NCI-H82 treated with DMSO at 0.1 percent for 48 hours (cell line): ENCODE results near the gene DAPK3.
"Not testable (repeated sequence)": the region's sequence is repeated elsewhere in the genome, so short reads cannot be mapped to it uniquely, and the experiment has no call there.

ENCODE experiments used
- DNase-seq: peaks from one replicate; lab custom pipeline; 2025; ENCODE audit not compliant: unreplicated experiment; lab: John Stamatoyannopoulos, UW

DAPK3 gene

DNA sequence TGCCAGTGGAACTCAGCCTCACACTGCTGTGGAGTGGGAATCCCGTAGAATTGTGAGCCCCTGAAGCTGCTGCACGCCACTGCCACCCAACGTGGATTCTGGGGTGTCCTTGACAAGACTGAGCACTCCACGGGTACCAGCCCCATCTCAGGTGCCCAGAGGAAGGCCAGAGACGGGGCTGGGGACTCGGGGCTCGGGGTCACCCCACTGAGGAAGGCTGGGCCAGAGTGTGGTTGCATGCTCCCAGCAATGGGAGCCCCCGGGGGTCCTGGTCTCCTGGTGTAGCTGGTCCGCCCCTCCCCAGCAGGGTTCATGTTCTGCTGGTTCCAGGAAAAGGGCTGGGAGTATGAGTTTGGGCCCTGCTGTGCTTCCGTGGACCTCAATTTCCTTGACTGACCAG lies 15.2 kb downstream of the DAPK3 start:
- no peak for DNase-seq

DNA sequence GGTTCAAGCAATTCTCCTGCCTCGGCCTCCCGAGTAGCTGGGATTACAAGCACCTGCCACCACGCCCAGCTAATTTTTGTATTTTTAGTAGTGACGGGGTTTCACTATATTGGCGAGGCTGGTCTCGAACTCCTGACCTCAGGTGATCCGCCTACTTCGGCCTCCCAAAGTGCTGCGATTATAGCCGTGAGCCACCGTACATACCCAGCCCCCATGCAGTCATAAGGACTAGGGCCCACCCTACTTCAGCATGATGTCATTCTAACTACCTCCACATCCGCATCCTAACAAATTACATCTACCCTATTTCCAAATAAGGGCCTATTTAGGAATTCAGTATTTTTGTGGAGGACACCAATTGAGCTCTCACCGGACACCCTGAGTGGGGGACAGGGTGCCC lies 15.6 kb downstream of the DAPK3 start:
- not testable (repeated sequence) for DNase-seq

DNA sequence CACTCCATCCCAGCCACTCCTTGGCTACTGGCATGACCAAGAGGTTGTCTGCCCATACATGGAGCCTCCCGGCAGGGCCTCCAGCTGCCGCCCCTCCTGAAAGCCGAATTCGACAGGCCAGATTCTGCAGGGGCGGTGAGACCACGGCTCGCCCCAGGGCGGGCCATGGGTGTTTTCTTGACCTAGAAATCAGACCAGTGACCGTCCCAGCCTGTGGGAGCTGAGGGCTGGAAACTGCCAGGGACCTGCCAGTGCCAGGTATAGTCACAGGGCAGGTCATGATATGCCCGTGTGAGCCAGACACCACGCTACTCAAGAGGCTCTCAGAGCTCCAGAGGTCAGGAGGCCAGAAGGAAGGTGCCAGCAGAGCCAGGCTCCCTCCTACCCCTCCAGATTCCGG lies 16.8 kb downstream of the DAPK3 start:
- no peak for DNase-seq

DNA sequence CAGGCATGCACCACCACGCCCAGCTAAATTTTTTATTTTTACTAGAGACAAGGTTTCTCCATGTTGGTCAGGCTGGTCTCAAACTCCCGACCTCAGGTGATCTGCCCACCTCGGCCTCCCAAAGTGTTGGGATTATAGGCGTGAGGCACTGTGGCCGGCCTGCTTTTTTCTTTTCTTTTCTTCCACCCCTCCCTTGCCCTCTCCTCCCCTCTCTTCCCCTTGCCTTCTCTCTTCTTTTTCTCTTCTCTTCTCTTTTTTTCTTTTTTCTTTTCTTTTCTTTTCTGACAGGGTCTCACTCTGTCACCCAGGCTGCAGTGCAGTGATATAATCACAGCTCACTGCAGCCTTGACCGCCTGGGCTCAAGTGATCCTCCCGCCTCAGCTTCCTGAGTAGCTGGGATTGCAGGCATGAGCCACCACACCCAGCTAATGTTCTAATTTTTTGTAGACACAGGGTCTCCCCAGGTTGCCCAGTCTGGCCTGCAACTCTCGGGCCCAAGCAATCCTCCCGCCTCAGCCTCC lies 18.1 kb downstream of the DAPK3 start:
- DNase-seq, result not testable (repeated sequence)

DNA sequence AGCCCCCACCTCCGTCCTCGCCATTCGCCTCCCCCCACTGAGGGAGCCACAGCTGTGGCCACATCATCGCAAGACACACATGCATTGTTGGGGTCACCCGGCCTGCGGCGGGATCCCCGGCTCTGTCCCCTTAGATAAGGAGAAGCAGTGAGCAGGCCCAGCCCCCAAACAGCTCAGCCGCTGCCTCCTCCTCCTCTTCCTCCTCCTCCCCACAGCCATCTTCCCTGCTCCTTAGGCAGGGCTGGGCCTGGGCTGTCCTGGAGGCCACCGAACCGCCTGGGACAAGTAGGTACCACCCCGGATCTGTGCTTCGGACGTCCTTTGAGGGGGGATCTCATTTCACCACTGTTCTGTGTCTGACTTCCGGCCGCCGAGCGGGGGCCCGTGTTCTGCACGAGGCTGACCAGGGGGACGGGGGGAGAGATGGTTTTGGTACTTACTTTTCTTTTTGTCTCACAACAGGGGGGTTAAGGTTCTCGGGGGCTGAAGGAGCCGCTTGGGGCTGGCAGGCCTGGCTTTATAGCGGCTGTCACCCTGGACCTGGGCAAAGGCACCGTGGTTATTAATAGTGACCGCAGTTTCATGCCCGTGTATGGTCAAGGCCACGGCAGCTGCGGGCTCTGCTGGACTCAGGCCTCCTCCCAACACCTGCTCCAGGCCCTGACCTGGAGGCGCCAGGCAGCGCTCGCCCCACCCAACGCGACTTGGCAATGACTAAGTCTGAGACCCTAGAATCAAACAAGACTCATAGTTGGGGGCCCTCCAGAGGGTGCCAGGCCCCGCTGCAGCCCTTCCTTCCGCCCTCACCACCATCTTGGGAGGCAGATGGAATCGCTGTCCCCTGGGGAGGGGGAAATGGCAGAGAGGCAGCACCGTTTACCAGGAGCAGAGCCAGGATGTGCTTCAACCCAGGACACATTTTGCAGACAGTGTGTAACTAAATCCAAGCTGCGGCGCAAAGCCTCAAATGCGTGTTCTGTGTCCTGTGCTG lies 19.7 kb downstream of the DAPK3 start:
- no peak for DNase-seq

DNA sequence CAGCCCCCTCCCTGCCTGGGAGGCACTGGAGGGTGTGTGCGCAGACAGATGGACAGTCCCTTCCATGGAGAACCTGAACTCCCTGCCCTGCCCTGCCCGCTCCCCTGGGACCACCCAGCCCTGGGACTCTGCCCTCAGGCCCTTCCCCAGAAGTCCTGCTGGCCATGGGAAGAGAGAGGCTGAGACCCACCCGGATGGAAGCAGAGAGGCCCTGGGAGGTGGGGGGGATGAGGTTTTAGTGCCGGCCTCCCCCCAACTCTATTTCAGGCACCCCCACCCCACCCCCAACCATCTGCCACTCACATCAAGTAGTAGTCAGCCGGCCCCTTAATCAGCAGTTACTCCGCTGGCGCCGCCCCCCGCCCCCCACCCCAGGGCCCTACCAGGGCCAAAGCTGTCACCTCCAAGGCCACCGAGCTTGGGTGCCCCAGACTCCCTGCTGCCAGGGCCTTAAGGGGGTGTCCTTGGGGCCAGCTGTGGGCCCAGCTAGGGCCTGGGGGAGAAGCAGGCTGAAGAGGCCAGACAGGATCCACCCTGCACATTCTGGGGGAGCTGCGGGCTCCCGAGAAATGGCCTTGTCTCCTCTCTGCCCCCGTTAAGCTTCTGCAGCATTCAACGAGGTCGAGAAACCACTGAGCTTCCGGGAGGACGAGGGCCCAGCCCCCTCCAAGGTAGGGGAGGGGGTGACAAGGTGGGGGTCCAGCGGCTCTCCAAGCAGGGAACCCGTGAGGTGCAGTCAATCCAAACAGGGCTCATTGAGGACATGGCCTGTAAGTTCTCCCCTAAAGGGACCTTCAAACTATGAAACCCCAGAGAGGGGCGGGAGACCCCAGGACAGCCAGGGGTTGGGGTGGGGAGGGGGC lies 20.7 kb downstream of the DAPK3 start:
- DNase-seq, result no peak

DNA sequence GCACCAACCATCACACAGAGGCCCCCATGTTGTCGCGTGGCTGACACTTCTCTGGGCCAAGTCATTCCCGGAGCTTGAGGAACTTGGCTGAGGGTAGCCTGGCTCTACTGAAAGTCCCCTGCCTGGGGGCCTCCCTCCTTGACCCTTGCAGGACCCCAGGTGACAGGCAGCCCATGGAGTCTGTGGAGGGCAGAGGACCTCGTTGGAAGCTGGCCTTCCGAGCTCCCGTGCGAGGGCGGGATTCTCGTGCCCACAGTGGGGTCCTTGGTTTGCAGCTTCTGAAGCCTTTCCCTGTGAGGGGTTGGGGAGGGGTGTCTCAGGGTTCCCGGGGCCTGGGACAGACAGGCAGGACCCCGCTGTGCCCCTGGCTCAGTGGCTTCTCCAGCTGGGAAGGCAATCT lies 21.6 kb downstream of the DAPK3 start:
- no peak for DNase-seq

DNA sequence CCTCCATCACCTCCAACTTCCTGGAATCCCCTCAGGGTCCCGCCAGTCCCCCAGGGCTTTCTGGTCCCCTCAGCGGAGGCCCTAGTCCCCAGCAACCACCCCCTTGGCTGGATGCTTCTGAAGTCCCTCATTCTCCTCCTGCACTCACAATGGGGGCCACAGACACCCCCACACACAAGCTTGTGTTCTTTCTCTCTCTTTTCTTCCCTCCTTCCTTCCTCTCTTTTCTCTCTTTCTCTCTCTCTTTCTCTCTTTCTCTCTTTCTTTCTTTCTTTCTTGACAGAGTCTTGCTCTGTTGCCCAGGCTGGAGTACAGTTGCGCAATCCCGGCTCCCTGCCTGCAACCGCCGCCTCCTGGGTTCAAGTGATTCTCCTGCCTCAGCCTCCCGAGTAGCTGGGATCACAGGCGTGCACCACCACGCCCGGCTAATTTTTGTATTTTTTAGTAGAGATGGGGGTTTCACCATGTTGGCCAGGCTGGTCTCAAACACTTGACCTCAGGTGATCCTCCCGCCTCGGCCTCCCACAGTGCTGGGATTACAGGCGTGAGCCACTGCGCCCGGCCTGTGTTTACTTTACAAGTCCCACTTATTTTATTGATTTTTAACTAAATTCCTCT lies 23.5 kb downstream of the DAPK3 start:
- not testable (repeated sequence) for DNase-seq

DNA sequence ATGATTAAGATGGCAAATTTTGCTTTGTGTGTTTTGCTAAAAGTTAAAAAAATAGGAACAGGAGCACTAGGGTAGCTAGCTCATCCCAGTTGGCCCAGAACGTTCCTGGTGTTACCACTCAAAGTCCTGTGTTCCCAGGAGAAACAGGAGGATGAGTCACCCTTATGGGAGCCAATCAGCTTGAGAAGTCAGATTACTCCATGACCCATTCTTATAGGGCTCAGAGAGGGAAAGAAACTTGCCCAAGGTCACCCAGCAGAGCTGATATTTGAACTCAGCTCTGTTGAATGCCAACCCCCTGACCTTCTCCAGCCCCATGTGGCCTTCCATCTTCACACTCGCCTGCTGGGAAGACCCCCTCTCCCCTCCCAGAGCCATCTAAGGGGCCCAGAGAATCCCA lies 25.1 kb downstream of the DAPK3 start:
- DNase-seq, result no peak

DNA sequence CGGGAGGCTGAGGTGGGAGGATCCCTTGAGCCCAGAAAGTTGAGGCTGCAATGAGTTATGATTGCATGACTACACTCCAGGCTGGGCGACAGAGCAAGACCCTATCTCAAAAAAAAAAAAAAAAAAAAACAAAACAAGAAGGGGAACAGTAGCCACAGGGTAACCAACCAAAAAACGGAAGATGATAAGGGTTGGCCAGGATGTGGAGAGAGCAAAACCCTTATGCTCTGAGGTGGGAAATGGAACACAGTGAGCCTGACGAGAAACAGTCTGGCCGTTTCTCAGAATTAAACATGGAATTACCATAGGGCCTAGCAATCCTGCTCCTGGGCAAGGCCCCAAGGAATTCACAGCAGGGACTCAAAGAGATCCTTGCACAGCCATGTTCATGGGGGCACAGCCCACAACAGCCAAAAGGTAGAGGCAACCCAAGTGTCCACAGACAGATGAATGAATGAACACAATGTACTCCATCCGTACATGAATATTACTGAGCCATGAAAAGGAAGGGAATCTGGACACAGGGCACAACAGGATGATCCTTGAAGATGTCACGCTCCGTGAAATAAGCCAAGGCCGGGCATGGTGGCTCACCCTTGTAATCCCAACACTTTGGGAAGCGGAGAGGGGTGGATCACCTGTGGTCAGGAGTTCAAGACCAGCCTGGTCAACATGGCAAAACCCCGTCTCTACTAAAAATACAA lies 26.7 kb downstream of the DAPK3 start:
- no peak for DNase-seq

DNA sequence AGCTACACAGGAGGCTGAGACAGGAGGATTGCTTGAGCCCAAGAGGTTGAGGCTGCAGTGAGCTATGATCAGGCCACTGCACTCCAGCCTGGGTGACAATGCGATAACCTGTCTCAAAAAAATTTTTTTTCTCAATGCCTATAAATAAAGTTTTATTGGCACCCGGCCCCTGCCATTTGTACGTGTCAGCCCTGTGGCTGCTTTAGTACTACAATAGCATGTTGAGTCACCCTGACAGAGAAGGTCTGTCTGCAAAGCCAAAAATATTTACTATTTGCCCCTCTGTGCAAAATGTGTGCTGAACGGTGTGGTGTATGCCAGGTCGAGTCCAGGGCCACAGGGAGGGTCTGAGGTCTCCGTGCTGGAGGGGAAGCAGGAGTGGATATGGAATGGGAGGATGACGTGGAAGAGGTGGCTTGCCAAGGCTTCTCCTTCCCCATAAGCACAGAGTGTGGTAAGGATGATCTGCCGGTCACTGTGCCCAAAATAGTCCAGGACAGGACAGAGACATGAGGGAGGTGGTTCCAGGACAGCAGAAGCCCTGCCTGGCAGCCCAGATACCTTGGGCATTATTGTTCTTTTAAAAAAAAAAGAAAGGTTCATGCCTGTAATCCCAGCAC lies 28.0 kb downstream of the DAPK3 start:
- DNase-seq, result no peak

DNA sequence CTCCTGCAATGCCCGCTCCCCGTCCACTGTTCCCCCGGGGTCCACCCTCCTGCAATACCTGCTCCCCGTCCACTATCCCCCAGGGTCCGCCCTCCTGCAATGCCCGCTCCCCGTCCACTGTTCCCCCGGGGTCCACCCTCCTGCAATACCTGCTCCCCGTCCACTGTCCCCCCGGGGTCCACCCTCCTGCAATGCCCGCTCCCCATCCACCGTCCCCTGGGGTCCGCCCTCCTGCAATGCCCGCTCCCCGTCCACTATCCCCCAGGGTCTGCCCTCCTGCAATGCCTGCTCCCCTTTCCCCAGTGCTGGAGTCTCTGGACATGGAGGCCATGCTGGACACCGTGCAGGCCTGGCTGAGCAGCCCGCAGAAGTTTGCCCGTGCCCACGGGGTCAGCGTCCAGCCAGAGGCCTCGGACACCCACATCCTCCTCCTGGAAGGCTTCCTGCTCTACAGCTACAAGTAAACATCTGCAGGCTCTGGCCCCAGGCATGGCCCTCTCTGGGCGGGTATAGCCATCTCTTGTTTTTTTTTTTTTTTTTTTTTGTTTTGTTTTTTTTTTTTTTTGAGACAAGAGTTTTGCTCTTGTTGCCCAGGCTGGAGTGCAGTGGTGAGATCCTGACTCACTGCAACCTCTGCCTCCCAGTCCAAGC lies 32.5 kb downstream of the DAPK3 start:
- not testable (repeated sequence) for DNase-seq

DNA sequence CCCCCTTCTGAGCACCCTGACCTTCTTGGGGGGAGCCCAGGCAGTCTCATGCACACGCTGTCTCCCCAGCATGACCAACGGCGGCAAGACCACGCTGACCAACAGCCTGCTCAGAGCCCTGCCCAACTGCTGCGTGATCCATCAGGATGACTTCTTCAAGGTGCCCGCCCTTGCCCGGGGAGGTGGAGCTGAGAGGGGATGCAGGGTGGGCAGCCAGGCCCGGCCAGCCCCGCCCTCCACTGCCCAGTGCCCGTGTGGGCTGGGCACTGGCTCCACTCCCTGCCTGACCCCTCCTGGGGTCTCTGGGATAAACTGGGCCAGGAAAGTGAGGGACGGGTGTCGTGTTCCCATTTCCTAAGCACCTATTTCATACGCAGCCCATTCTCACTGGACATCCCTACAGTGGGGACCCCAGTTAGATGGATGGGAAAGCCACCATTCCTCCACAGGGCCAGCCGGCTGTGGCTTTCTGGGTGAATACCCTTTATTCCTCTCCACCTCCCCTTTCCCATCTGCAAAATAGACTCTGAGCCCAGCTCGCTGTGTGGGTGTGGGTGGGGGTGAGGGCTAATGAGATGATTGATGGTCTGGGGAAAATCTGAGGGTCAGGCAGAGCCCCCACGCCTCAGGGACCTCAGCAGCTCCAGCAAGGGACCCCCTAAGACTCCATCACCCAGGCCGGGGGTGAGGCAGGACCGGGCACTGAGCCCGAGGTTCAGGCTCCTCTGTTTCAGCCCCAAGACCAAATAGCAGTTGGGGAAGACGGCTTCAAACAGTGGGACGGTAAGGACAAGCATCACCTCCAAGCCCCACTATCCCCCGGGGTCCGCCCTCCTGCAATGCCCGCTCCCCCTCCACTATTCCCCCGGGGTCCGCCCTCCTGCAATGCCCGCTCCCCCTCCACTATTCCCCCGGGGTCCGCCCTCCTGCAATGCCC lies 34.1 kb downstream of the DAPK3 start:
- DNase-seq, result no peak

DNA sequence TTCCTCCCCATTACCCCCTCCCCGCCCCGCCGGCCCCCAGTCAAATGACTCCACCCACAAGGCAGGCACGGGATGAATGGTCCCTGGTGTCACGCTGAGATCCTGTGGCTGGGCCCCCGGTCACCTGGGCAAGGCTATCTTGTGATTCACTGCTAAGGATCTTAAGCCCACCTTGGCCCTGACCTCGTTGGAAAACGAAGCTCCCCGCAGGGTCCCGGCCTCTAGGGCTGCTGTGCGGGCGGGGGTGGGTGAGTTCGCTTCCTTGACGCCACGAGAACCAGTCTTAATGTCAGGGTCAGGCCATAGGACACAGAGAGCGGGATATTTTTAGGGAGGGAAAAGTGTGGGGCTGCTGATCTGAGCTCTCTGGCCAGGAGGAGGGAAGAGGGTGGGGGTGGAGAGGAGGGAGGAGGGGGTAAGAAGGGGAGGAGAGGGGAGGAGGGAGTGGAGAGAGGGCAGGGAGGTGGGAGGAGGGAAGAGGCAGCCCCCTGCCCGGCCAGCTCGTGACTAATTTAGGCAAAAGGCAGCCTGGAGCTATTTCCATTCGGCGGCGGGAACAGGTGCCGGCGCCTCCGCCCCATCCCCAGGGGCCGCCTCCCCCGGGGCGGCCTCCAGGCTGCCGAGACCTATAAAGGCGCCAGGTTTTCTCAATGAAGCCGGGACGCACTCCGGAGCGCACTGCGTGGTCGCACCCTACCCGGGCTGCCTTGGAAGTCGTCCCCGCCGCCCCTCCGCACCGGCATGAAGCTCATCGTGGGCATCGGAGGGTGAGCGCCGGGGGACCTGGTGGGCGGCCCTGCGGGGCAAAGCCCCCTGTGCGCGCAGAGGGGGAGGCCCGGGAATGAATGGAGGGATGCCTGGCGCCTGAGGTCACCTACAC lies 37.7 kb downstream of the DAPK3 start, which contains the start of gene NMRK2:
NMRK2 (plus strand) TSS at position 139 of the 880 bp plus-strand sequence; CDS start at position 742, 603 bp downstream.
- DNase-seq, result no peak

DNA sequence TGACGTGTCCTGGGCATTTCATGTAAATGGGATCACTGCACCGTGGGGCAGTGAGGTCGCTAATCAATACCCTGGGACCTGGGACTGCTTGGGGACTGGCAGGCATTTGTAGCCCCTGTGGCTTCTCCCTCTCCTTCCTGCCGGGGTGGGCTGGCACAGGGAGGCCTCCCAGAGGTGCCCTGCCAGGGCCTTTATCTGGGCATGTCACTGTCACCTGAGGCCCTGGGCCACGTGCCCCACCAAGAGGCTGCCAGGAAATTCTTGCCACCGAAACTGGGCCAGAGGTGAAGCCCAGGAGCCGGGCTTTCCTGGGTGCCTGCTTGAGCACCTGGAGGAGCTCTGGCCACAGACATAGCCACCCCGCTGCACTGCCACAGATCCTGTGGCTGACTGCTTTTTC lies 39.9 kb downstream of the DAPK3 start:
- DNase-seq, result no peak

DNA sequence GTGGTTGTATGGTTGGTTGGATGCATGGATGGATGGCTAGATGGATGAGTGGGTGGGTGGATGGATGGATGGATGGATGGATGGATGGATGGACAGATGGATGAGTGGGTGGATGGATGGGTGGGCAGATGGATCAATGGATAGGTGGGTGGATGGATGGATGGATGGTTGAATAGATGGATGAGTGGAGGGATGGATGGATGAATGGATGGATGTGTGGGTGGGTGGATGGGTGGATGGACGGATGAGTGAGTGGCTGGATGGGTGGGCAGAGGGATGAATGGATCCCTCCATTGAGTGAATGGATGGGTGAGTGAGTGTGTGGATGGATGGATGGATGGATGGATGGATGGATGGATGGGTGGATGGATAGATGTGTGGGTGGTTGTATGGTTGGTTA lies 47.0 kb downstream of the DAPK3 start:
- DNase-seq, result no peak

DNA sequence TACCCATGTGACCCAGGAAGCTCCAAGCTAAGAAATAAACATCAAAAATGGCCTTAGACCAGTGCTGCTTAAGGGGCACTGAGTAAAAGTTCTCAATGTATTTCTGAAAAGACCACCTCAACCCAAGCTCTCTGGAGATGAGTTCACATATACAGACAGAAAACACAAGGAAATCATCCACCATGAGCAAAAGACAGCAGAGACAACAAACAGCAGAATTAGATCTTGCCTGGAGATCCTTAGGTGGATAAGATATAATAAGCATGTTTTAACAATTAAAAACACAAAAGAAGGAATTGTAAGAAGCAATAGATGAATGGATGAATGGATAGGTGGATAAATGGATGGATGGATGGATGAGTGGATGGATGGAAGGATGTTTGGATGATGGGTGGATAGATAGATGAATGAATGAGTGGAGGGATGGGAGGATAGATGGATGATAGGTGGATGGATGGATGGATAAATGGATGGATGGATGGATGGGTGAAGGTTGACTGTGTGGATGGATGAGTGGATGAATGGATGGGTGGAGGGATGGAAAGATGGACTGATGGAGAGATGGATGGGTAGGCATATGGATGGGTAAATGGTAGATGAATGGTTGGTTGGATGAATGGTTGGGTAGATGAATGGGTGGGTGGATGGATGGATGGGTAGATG lies 47.7 kb downstream of the DAPK3 start:
- DNase-seq, result no peak
